Loucy (cell line): ENCODE measurements around the gene TCHHL1.

Experiments used
- CTCF ChIP-seq: fragments of 200-600 bp; sonication (generic); conservative IDR thresholded peaks from 2 replicates; pipeline ENCODE4 v1.5.1; 2014; ENCODE audit warnings: mild to moderate bottlenecking, antibody characterized with exemption, low read length
- EZH2phosphoT487 ChIP-seq: fragments of 200-600 bp; IDR thresholded peaks from 2 replicates; pipeline ENCODE4 v1.6.1; 2018; ENCODE audit warnings: antibody characterized with exemption, mild to moderate bottlenecking, moderate library complexity, borderline replicate concordance

- TF ChIP-seq CTCF: peak; percentile 94
- no peak for TF ChIP-seq EZH2phosphoT487
Observed at GRCh38 chr1:152052606-152053005, 36.3 kb downstream of the TCHHL1 start.
